Endodermal cell (in vitro differentiated cells): ENCODE measurements around the gene ETV7. TPM values are rescaled to one million over a fixed set of nuclear protein-coding genes. Genes with fewer than 3 reads are reported as not detected.

Source experiments
- DNase-seq: peaks from one replicate; pipeline ENCODE4 v3.0.0-alpha.2; 2017
- H3K27ac ChIP-seq: 2 replicates; pipeline ENCODE4 v1.5.1; 2013; ENCODE audit warnings: mild to moderate bottlenecking, low read depth, low read length, moderate library complexity
- H3K27me3 ChIP-seq: 2 replicates; pipeline ENCODE4 v1.6.1; 2013; ENCODE audit warnings: mild to moderate bottlenecking, low read length, moderate library complexity; ENCODE audit not compliant: insufficient read depth, control insufficient read depth, poor library complexity, severe bottlenecking
- H3K36me3 ChIP-seq: 2 replicates; pipeline ENCODE4 v1.7.0; 2013; ENCODE audit warnings: mild to moderate bottlenecking, low read length, moderate library complexity; ENCODE audit not compliant: control insufficient read depth, insufficient read depth
- H3K4me1 ChIP-seq: one replicate; pipeline ENCODE4 v1.7.0; 2013; ENCODE audit warnings: low read length; ENCODE audit not compliant: control insufficient read depth, insufficient read depth
- H3K4me3 ChIP-seq: 2 replicates; pipeline ENCODE4 v1.5.1; 2013; ENCODE audit warnings: mild to moderate bottlenecking, low read length, moderate library complexity
- H3K9ac ChIP-seq: 2 replicates; pipeline ENCODE4 v1.6.1; 2013; ENCODE audit warnings: mild to moderate bottlenecking, low read length, moderate library complexity; ENCODE audit not compliant: poor library complexity, severe bottlenecking; ENCODE audit errors: extremely low read depth
- H3K9me3 ChIP-seq: 2 replicates; pipeline ENCODE4 v1.6.1; 2013; ENCODE audit warnings: mild to moderate bottlenecking, low read length, moderate library complexity; ENCODE audit not compliant: control insufficient read depth
- H3K27ac Mint-ChIP-seq: 2 replicates; pipeline ENCODE4 v1.8.0; 2020; ENCODE audit warnings: mixed read lengths
- H3K27me3 Mint-ChIP-seq: 2 replicates; pipeline ENCODE4 v1.8.0; 2021; ENCODE audit warnings: mild to moderate bottlenecking, mixed read lengths; ENCODE audit not compliant: insufficient read depth
- H3K36me3 Mint-ChIP-seq: 2 replicates; pipeline ENCODE4 v1.8.0; 2020; ENCODE audit warnings: low read depth, mixed read lengths
- H3K4me1 Mint-ChIP-seq: 2 replicates; pipeline ENCODE4 v1.8.0; 2020; ENCODE audit warnings: mixed read lengths
- H3K4me3 Mint-ChIP-seq: 2 replicates; pipeline ENCODE4 v1.8.0; 2020; ENCODE audit warnings: mild to moderate bottlenecking, moderate library complexity, mixed read lengths
- H3K9me3 Mint-ChIP-seq: 2 replicates; pipeline ENCODE4 v1.8.0; 2020; ENCODE audit warnings: mild to moderate bottlenecking, mixed read lengths
- WGBS, 2 experiments: methylation state at CpG; one replicate each; pipeline versions ENCODE4 v1.1.5 to v1.1.7; 2013; ENCODE audit warnings: missing lambda C conversion rate in 2 of 2, mixed read lengths in 1 of 2; ENCODE audit not compliant: insufficient coverage in 1 of 2, insufficient read length in 1 of 2; 5-methylcytosine and 5-hydroxymethylcytosine counted together
- total RNA-seq, 2 donors: library from RNA; stranded (reverse); fragmentation: NEBNext Ultra II Directional in 1 of 2; extraction: Animal tissue kit (Norgen Biotek cat#: 25700) in 1 of 2; gene quantifications; 2 replicates in 1 of 2; 3 replicates in 1 of 2; pipeline ENCODE4 v1.2.1, GENCODE V29; 2021
- TF ChIP-seq, protein P1 (sequence below): fragments of 200-600 bp; sonication (generic); conservative IDR thresholded peaks from 2 replicates; pipeline ENCODE4 v1.5.0; 2021; ENCODE audit warnings: antibody characterized with exemption, mild to moderate bottlenecking

The ETV7 gene
- total RNA-seq, 2 donors from 2014 or later, result 0.42 TPM

- Histone ChIP-seq H3K9ac (no peak overlapping the region), H3K27ac (no peak overlapping the region), H3K4me3 (no peak overlapping the region), H3K4me1 (no peaks in the 10 kb centered on the region), H3K27me3 (no peaks in the 10 kb centered on the region), H3K36me3 (no peaks in the 10 kb centered on the region), H3K9me3 (peaks cover 10% of the 10 kb centered on the region)
- H3K4me3 Mint-ChIP-seq, result no peak overlapping the region
- H3K4me1 Mint-ChIP-seq, result no peaks in the 10 kb centered on the region
- 94 to 96% methylated on average over 20 to 25 of the region's 25 CpGs for WGBS, 2 experiments
- peak overlapping the region; percentile 6 for H3K27ac Mint-ChIP-seq
- no peaks in the 10 kb centered on the region for H3K9me3 Mint-ChIP-seq
- DNase-seq, result peak; percentile 39
- H3K27me3 Mint-ChIP-seq, result no peaks in the 10 kb centered on the region
- TF ChIP-seq, protein P1, sequence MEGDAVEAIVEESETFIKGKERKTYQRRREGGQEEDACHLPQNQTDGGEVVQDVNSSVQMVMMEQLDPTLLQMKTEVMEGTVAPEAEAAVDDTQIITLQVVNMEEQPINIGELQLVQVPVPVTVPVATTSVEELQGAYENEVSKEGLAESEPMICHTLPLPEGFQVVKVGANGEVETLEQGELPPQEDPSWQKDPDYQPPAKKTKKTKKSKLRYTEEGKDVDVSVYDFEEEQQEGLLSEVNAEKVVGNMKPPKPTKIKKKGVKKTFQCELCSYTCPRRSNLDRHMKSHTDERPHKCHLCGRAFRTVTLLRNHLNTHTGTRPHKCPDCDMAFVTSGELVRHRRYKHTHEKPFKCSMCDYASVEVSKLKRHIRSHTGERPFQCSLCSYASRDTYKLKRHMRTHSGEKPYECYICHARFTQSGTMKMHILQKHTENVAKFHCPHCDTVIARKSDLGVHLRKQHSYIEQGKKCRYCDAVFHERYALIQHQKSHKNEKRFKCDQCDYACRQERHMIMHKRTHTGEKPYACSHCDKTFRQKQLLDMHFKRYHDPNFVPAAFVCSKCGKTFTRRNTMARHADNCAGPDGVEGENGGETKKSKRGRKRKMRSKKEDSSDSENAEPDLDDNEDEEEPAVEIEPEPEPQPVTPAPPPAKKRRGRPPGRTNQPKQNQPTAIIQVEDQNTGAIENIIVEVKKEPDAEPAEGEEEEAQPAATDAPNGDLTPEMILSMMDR, result no peak
- H3K36me3 Mint-ChIP-seq, result no peaks in the 10 kb centered on the region
These were observed 24.7 kb downstream of the ETV7 start for GRCh38 chr6:36362551-36363370.

DNA sequence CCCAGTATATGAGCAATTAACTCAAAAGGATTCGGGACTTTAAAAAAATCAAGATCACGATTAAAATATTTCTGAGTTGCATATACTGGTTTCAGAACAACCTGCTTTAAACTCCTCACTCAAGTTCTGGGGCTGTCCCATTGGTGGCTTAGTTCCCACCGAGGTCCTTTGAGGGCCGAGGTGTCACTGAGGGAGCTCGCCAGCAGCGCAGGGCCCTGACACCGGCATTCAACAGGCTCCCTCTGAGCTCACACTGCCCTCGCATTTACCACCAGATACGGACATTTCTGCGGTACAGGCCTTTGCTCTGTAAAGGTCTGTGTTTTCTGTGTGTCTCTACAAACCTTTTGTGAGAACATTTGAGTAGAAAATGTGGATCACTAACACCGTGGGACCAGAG lies 26.4 kb downstream of the ETV7 start:
- 92 to 98% methylated on average over 5 to 11 of the region's 11 CpGs for WGBS, 2 experiments
- no peaks in the 10 kb centered on the region for H3K4me1 ChIP-seq
- peak; percentile 33 for DNase-seq
- H3K36me3 Mint-ChIP-seq, result no peaks in the 10 kb centered on the region
- H3K9ac ChIP-seq, result no peak overlapping the region
- H3K4me3 ChIP-seq, result no peak overlapping the region
- H3K4me3 Mint-ChIP-seq, result no peak overlapping the region
- no peaks in the 10 kb centered on the region for H3K27me3 Mint-ChIP-seq
- TF ChIP-seq, protein P1, result no peak
- no peaks in the 10 kb centered on the region for H3K36me3 ChIP-seq
- no peaks in the 10 kb centered on the region for H3K27me3 ChIP-seq
- H3K27ac Mint-ChIP-seq, result no peak overlapping the region
- H3K9me3 ChIP-seq, result peaks cover 10% of the 10 kb centered on the region
- H3K9me3 Mint-ChIP-seq, result no peaks in the 10 kb centered on the region
- H3K27ac ChIP-seq, result no peak overlapping the region
- H3K4me1 Mint-ChIP-seq, result no peaks in the 10 kb centered on the region

- H3K4me1 Mint-ChIP-seq, result no peaks in the 10 kb centered on the region
- Histone ChIP-seq H3K9me3 (peaks cover 10% of the 10 kb centered on the region), H3K27me3 (no peaks in the 10 kb centered on the region), H3K27ac (no peak overlapping the region), H3K4me1 (no peaks in the 10 kb centered on the region), H3K36me3 (no peaks in the 10 kb centered on the region), H3K4me3 (no peak overlapping the region), H3K9ac (no peak overlapping the region)
- H3K9me3 Mint-ChIP-seq, result no peaks in the 10 kb centered on the region
- TF ChIP-seq, protein P1, result peak; percentile 87
- WGBS, 2 experiments, result 35 to 45% methylated on average over 7 to 10 of the region's 10 CpGs
- H3K27me3 Mint-ChIP-seq, result no peaks in the 10 kb centered on the region
- H3K4me3 Mint-ChIP-seq, result no peak overlapping the region
- H3K36me3 Mint-ChIP-seq, result no peaks in the 10 kb centered on the region
- no peak overlapping the region for H3K27ac Mint-ChIP-seq
- DNase-seq, result peak; percentile 93
These were observed 27.0 kb downstream of the ETV7 start for GRCh38 chr6:36360241-36361054.
